Measurements from ENCODE around the gene TUBGCP6. TPM values are rescaled to one million over a fixed set of nuclear protein-coding genes. Genes with fewer than 3 reads are reported as not detected.

TUBGCP6 gene
- total RNA-seq, 2 donors from 2014 or later, result 56.3 to 117 TPM

DNA sequence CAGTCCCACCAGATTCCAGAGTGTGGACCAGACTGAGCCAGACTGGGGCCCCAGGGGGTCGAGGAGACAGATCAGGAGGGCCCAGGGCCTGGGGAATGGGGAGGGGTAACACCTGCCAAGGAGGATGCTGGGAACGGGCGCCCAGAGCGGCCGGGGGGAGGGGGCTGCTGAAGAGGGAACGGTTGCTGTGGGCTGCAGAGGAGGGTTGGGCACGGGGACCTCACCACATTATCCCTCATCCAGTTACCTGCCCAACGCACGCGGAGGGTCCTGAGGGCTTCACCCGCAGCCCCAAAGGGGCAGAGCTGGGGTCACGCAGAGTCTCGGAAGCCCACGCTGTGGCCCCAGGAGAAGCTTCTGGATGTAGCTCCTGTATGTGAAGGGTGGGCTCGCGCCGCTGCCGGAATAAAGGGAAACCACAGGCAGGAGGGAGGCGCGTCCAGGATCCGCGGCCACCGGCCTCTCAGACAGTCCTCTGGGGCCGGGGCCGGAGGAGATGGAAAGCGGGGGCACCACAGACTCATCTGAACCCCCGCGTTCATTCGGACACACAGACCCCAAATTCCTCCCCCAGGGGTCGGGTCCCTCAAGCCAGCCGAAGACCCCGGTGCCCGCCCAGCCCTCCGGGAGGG lies 44.9 kb downstream of the TUBGCP6 start:
- H3K4me3 ChIP-seq, result peak overlapping the region; percentile 68 to 72
- DNase-seq (ENCODE audit: low spot score), result no peak
- H3K27ac ChIP-seq, result peak overlapping the region; percentile 73 to 80
- WGBS, result 11% methylated on average over 33 of the region's 34 CpGs
- no peaks in the 10 kb centered on the region for H3K27me3 ChIP-seq (replicated peaks; ENCODE audit: insufficient read depth)
- no peaks in the 10 kb centered on the region for H3K9me3 ChIP-seq
- H3K4me1 ChIP-seq (replicated peaks), result peaks cover 5% of the 10 kb centered on the region
- TF ChIP-seq POLR2A (IDR thresholded peaks at IDR 0.05) (no peak), POLR2AphosphoS5 (IDR thresholded peaks at IDR 0.05) (no peak)
- TF ChIP-seq, protein P1, sequence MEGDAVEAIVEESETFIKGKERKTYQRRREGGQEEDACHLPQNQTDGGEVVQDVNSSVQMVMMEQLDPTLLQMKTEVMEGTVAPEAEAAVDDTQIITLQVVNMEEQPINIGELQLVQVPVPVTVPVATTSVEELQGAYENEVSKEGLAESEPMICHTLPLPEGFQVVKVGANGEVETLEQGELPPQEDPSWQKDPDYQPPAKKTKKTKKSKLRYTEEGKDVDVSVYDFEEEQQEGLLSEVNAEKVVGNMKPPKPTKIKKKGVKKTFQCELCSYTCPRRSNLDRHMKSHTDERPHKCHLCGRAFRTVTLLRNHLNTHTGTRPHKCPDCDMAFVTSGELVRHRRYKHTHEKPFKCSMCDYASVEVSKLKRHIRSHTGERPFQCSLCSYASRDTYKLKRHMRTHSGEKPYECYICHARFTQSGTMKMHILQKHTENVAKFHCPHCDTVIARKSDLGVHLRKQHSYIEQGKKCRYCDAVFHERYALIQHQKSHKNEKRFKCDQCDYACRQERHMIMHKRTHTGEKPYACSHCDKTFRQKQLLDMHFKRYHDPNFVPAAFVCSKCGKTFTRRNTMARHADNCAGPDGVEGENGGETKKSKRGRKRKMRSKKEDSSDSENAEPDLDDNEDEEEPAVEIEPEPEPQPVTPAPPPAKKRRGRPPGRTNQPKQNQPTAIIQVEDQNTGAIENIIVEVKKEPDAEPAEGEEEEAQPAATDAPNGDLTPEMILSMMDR (IDR thresholded peaks at IDR 0.05), result no peak
- intact Hi-C loops (cut with DNase I), result loop anchor here (10.0 kb wide), 1 partner anchor 265 kb away; no protein-coding TSS in a partner anchor
- H3K36me3 ChIP-seq, result no peaks in the 10 kb centered on the region

DNA sequence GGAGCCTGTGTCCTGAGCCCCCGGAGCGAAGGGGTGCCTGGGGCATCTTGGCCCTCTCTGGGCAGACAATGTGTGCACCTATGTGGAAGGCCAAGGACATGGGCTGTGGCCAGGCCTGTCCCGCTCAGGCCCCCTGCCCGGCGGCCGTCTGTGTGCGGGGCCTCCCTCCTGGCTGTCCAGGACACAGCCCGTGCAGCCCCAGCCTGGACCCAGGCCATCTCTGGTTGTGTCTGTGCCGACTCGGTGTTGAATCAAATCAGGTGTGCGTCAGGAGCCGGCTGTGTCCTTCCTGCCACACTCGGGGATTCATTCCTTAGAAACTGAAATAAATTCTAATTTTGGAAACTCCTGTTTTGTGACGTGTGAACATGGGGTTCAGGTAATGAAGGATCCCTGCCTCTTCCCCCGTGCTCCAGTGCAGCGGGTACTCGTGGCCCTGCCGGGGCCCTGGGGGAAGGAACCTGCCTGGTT lies 45.5 kb downstream of the TUBGCP6 start:
- TF ChIP-seq POLR2AphosphoS5 (IDR thresholded peaks at IDR 0.05), result no peak
- TF ChIP-seq POLR2A (IDR thresholded peaks at IDR 0.05), result no peak
- TF ChIP-seq, protein P1 (IDR thresholded peaks at IDR 0.05), result no peak
- peaks cover under 1 to 4% of the 10 kb centered on the region in 2 donors for H3K36me3 ChIP-seq
- H3K4me3 ChIP-seq, result no peak overlapping the region
- peaks cover 5% of the 10 kb centered on the region for H3K4me1 ChIP-seq (replicated peaks)
- H3K27me3 ChIP-seq (replicated peaks; ENCODE audit: insufficient read depth), result no peaks in the 10 kb centered on the region
- intact Hi-C loops (cut with DNase I), result no loop called here
- no peaks in the 10 kb centered on the region for H3K9me3 ChIP-seq
- no peak for DNase-seq (ENCODE audit: low spot score)
- peak overlapping the region in 1 of 2 donors; percentile 80 for H3K27ac ChIP-seq
- WGBS, result 70% methylated on average over 18 of the region's 18 CpGs

DNA sequence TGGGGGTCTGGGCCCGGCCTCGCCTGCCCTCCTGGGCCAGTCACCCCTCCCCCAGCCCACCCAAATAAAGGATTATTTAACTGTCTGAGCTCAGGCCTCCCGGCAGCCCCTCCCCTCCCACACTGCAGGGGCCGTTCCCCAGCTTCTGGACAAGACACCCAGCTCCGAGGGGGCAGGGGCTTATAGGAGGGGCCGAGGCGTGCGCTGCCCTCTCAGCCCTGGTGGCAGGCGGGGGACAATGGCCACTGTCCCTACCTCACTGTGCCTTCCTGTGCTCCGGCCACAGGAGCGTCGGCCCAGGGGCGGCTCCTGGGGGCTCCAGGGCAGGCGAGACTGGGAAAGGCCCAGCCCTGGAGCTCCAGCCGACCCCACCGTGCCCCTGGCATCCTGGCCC lies 46.2 kb downstream of the TUBGCP6 start:
- WGBS, result 88% methylated on average over 16 of the region's 16 CpGs
- intact Hi-C loops (cut with DNase I), result no loop called here

DNA sequence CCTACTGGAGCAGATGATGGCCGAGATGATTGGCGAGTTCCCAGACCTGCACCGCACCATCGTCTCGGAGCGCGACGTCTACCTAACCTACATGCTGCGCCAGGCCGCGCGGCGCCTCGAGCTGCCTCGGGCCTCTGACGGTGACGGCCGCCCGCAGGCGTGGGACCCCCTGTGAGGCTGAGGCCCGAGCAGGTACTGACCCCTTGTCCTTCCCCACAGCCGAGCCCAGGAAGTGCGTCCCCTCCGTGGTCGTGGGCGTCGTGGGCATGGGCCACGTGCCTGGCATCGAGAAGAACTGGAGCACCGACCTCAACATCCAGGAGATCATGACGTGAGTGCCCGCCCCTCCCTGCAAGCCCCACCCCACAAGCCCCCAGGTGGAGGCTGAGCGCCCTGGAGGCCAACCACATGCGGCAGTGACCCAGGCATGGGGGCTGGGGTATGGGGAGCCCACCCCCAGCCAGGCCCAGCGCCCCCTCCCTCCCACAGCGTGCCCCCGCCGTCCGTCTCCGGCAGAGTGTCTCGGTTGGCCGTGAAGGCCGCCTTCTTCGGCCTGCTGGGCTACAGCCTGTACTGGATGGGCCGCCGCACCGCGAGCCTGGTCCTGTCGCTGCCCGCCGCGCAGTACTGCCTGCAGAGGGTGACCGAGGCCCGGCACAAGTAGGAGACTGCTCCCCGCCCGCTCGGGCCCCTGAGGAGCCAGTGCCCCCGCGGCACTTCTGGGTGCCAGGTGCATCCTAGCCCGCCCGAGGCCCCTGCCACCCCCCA lies 46.8 kb downstream of the TUBGCP6 start:
- no peak overlapping the region for H3K27ac ChIP-seq
- no peaks in the 10 kb centered on the region for H3K9me3 ChIP-seq
- 92% methylated on average over 56 of the region's 61 CpGs for WGBS
- peaks cover 5% of the 10 kb centered on the region for H3K4me1 ChIP-seq (replicated peaks)
- H3K36me3 ChIP-seq, result peaks cover 5 to 11% of the 10 kb centered on the region in 2 donors
- TF ChIP-seq, protein P1 (IDR thresholded peaks at IDR 0.05), result no peak
- TF ChIP-seq POLR2A (IDR thresholded peaks at IDR 0.05) (no peak), POLR2AphosphoS5 (IDR thresholded peaks at IDR 0.05) (no peak)
- no peaks in the 10 kb centered on the region for H3K27me3 ChIP-seq (replicated peaks; ENCODE audit: insufficient read depth)
- no peak for DNase-seq (ENCODE audit: low spot score)
- intact Hi-C loops (cut with DNase I), result no loop called here
- H3K4me3 ChIP-seq, result no peak overlapping the region

More for the DNA sequence above, 46.2 kb downstream of the TUBGCP6 start:
- peaks cover 5 to 7% of the 10 kb centered on the region in 2 donors for H3K36me3 ChIP-seq
- H3K27me3 ChIP-seq (replicated peaks; ENCODE audit: insufficient read depth), result no peaks in the 10 kb centered on the region
- H3K9me3 ChIP-seq, result no peaks in the 10 kb centered on the region
- H3K27ac ChIP-seq, result no peak overlapping the region
- DNase-seq (ENCODE audit: low spot score), result no peak
- TF ChIP-seq POLR2AphosphoS5 (IDR thresholded peaks at IDR 0.05) (no peak), POLR2A (IDR thresholded peaks at IDR 0.05) (no peak)
- TF ChIP-seq, protein P1 (IDR thresholded peaks at IDR 0.05), result no peak
- no peak overlapping the region for H3K4me3 ChIP-seq
- H3K4me1 ChIP-seq (replicated peaks), result peaks cover 5% of the 10 kb centered on the region

Data from prostate gland (tissue), 2 donors.